HG03066 (cell line): Measurements from ENCODE around the gene DUSP14.

Experiments
- ATAC-seq: cut with Tn5 transposase; IDR thresholded peaks from one replicate; pipeline ENCODE4 v1.9.1; 2021; ENCODE audit warnings: low read depth; ENCODE audit not compliant: unreplicated experiment

Gene DUSP14

DNA sequence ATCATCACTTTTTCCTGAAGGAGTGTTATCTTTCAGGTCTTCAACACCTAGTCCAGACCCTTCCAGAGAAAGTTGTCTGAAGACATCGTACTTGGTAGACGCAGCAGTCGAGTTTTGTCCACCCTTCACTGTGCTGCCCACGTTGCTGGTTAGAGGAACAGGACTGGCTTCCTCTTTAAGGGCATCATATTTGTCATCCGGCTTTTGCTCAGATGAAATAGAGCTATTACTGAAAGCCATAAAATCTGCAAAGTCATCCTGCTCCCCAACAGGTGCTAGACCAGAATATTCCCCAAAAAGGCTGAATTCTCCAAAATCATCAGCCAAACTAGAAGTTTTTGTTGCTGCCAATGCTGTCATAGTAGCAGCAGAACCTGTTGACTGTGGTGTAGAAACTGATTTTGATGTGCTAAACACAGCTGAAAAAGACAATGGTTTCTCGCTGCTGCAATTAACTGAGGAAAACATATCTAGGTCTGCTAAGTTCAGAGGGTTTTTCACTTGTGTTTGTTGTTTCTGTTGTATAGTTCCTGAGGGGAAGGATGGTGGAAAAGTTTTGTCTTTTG is 63.8 kb downstream of the DUSP14 start:
- ATAC-seq = no peak

- ATAC-seq = no peak
Observed at GRCh38 chr17:37555386-37555785, 65.7 kb downstream of the DUSP14 start.

DNA sequence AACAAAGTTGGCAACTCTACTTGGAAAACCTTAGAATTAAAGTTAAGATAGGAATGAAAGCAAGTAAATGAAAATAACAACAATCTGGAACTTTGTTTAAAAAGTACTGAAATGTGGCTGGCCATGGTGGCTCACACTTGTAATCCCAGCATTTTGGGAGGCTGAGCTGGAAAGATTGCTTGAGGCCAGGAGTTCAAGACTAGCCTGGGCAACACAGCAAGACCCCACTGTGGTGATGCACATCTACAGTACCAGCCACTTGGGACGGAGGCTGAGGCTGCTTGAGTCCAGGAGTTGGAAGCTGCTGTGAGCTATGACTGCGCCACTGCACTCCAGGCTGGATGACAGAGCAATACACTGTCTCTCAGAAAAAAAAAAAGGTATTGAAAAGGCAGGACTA is 67.8 kb downstream of the DUSP14 start:
- no peak for ATAC-seq

GRCh38 chr17:37558299-37558698 is 68.6 kb downstream of the DUSP14 start:
- ATAC-seq = no peak

- no peak for ATAC-seq
Observed at GRCh38 chr17:37562016-37562745, 72.5 kb downstream of the DUSP14 start.
